Activated T-helper 2 cell treated with anti-CD3 and anti-CD28 coated beads, Interferon-gamma antibody, Interleukin-2, Interleukin-4, amounts not matched to agents 10 μg/mL and 5 μg/mL and 100 μg/mL, durations not matched to agents 14 hours and 24 hours and 36 hours (primary cell): ENCODE measurements around the gene ZNF232. TPM values are rescaled to one million over a fixed set of nuclear protein-coding genes. Genes with fewer than 3 reads are reported as not detected.

Experiments
- DNase-seq: peaks from one replicate; pipeline ENCODE4 v3.0.0; 2021; ENCODE audit warnings: low spot score
- H3K27ac Mint-ChIP-seq: one replicate; pipeline ENCODE4 v1.8.0; 2021; ENCODE audit warnings: mixed read lengths
- H3K27me3 Mint-ChIP-seq: one replicate; pipeline ENCODE4 v1.8.0; 2021; ENCODE audit warnings: low read depth, mixed read lengths
- H3K36me3 Mint-ChIP-seq: one replicate; pipeline ENCODE4 v1.8.0; 2021; ENCODE audit warnings: low read depth, mixed read lengths
- H3K4me1 Mint-ChIP-seq: one replicate; pipeline ENCODE4 v1.8.0; 2021; ENCODE audit warnings: low read depth, mixed read lengths
- H3K4me3 Mint-ChIP-seq: one replicate; pipeline ENCODE4 v1.8.0; 2021; ENCODE audit warnings: low read depth, mild to moderate bottlenecking, moderate library complexity, mixed read lengths
- H3K9me3 Mint-ChIP-seq: one replicate; pipeline ENCODE4 v1.8.0; 2021; ENCODE audit warnings: mixed read lengths
- intact Hi-C: fragments of 100-400 bp; cut with micrococcal nuclease; formaldehyde crosslinking; loops from one replicate; pipeline ENCODE4 v1.15.1; 2023
- total RNA-seq: library from RNA; stranded (reverse); gene quantifications from 2 replicates; pipeline ENCODE4 v1.2.3, GENCODE V29; 2022

Gene ZNF232
- total RNA-seq, 1 donor from 2014 or later = 16.5 TPM

DNA sequence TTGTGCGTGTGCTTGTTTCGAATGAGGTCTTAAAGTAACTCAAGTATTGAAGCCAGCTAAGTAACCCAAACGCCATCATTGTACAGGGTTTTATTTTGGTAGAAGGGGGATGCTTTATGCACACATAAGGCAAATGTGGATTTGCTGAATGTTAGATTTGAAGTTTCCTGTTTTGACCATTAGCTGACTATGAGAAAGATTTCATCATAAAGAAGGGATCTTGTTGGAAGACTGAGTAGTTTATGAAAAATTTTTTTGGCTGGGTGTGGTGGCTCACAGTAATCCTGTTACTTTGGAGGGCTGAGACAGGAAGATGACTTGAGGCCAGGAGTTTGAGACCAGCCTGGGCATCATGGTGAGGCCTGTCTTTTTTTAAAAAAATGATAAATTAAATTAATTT is 43.4 kb downstream of the ZNF232 start:
- intact Hi-C loops = no loop called here
- DNase-seq = no peak
- Mint-ChIP-seq H3K4me1 (no peaks in the 10 kb centered on the region), H3K27ac (no peak overlapping the region), H3K36me3 (no peaks in the 10 kb centered on the region), H3K4me3 (no peak overlapping the region), H3K27me3 (peaks cover 7% of the 10 kb centered on the region), H3K9me3 (no peaks in the 10 kb centered on the region)

DNA sequence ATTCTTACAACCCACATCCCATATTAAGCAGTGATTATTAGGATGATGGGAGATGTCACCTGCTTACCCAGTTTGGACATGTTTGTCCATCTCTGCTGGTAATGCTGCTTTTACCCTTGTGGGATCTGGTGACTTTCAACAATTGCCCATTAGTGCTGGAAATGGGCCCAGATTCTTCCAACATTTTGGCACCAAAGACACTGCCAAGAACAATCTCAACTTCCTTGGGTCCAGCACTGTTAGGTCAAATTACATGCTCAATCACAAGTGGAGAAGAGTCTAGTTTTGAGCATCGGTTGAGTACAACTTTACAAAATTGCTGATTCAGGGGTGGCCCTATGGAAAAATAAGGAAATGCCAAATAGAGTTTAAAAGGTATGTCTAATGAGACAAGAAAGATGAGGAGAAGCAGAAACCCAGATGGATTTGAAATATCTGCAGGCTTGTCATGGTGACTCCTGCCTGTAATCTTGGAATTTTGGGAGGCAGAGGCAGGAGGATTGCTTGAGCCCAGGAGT is 46.4 kb downstream of the ZNF232 start:
- H3K9me3 Mint-ChIP-seq = no peaks in the 10 kb centered on the region
- no peak for DNase-seq
- no peak overlapping the region for H3K27ac Mint-ChIP-seq
- intact Hi-C loops = no loop called here
- peaks cover 4% of the 10 kb centered on the region for H3K4me1 Mint-ChIP-seq
- H3K4me3 Mint-ChIP-seq = no peak overlapping the region
- no peaks in the 10 kb centered on the region for H3K36me3 Mint-ChIP-seq
- peaks cover 8% of the 10 kb centered on the region for H3K27me3 Mint-ChIP-seq

Other genes with a start within 250 kb of the ZNF232 start
- gene C17orf107, start 212.3 kb downstream of the ZNF232 start, total RNA-seq = 0.76 and 1.3 TPM in 2 replicates
- 0.32 and 0.44 TPM in 2 replicates for gene CHRNE, start 208.8 kb downstream of the ZNF232 start, total RNA-seq
- gene GP1BA, start 179.6 kb downstream of the ZNF232 start, total RNA-seq = not detected in 2 replicates
- 91.4 and 103 TPM in 2 replicates for gene SLC25A11, start 171.8 kb downstream of the ZNF232 start, total RNA-seq
- gene RNF167, start 171.6 kb downstream of the ZNF232 start, total RNA-seq = 112 and 126 TPM in 2 replicates
- gene PFN1, start 163.3 kb downstream of the ZNF232 start, total RNA-seq = 1,460 and 1,475 TPM in 2 replicates
- gene ENO3, start 160.8 kb downstream of the ZNF232 start, total RNA-seq = 45.7 and 47.9 TPM in 2 replicates
- gene SPAG7, start 144.1 kb downstream of the ZNF232 start, total RNA-seq = 66.5 and 70.4 TPM in 2 replicates
- gene CAMTA2, start 124.2 kb downstream of the ZNF232 start, total RNA-seq = 90.2 and 92.3 TPM in 2 replicates
- gene INCA1, start 114.4 kb downstream of the ZNF232 start, total RNA-seq = 0.43 and 0.53 TPM in 2 replicates
- gene KIF1C, start 113.9 kb downstream of the ZNF232 start, total RNA-seq = 51.0 and 51.4 TPM in 2 replicates
- 0.14 TPM in 2 replicates for gene SLC52A1, start 76.5 kb downstream of the ZNF232 start, total RNA-seq
- 1.4 and 1.9 TPM in 2 replicates for gene ZFP3, start 33.4 kb downstream of the ZNF232 start, total RNA-seq
- gene USP6, start 4.2 kb upstream of the ZNF232 start, total RNA-seq = 0.07 TPM in 1 of 2 replicates, not detected in the other
- 8.0 and 8.9 TPM in 2 replicates for gene ZNF594, start 80.0 kb upstream of the ZNF232 start, total RNA-seq
- not detected in 2 replicates for gene SCIMP, start 123.0 kb upstream of the ZNF232 start, total RNA-seq
- gene RABEP1, start 170.4 kb upstream of the ZNF232 start, total RNA-seq = 45.8 and 53.2 TPM in 2 replicates